ENCODE measurements around the gene TECTB. TPM values are rescaled to one million over a fixed set of nuclear protein-coding genes. Genes with fewer than 3 reads are reported as not detected.

The TECTB gene
- total and polyA plus RNA-seq, 4 donors, result not detected

DNA sequence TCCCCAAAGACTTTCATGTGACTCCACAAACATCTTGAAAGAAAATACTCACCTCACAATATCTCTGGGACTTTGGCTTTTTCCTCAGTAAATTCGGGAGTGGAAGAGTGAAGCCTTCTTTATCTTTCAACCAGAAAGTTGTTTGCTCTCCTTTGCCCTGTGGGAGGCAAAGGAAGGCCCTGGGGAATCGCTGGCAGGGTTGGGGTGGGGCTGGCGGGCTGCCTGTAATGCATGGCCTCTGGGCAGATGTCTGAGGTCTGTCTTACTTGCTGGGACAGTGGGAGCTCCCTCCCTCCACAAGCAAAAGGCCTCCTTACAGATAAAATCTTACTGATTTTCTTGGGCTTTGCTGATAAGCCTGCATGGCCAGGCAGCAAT, 24.9 kb downstream of the TECTB start:
- no peak for TF ChIP-seq CTCF (IDR thresholded peaks at IDR 0.05; ENCODE audit: control extremely low read depth, extremely low read depth)
- Histone ChIP-seq H3K9me3 (ENCODE audit: control insufficient read depth in 4 of 4, insufficient read depth in 3 of 4, low read length in 3 of 4) (no peaks in the 10 kb centered on the region), H3K4me1 (ENCODE audit: control insufficient read depth in 5 of 5, insufficient read depth in 5 of 5, low read length in 5 of 5) (no peaks in the 10 kb centered on the region), H3K27ac (ENCODE audit: low read depth in 1 of 2, low read length in 1 of 2) (no peak overlapping the region), H3K27me3 (ENCODE audit: control insufficient read depth in 3 of 3, insufficient read depth in 3 of 3, low read length in 2 of 3) (no peaks in the 10 kb centered on the region), H3K36me3 (ENCODE audit: control insufficient read depth in 4 of 4, insufficient read depth in 4 of 4, low read length in 4 of 4) (no peaks in the 10 kb centered on the region), H3K9ac (ENCODE audit: insufficient read depth in 1 of 2, low read length in 2 of 2) (no peak overlapping the region), H3K4me3 (no peak overlapping the region)
- DNase-seq (no peak), ATAC-seq (ENCODE audit: insufficient read depth, low FRiP score) (no peak)
- WGBS, 2 donors, result 43 to 44% methylated on average over 3 of the region's 3 CpGs

GRCh38 chr10:112311481-112311880, 28.3 kb downstream of the TECTB start:
- DNase-seq (no peak), ATAC-seq (ENCODE audit: insufficient read depth, low FRiP score) (no peak)
- no peak for TF ChIP-seq CTCF (IDR thresholded peaks at IDR 0.05; ENCODE audit: control extremely low read depth, extremely low read depth)
- Histone ChIP-seq H3K36me3 (ENCODE audit: control insufficient read depth in 4 of 4, insufficient read depth in 4 of 4, low read length in 4 of 4) (no peaks in the 10 kb centered on the region), H3K4me3 (no peak overlapping the region), H3K27me3 (ENCODE audit: control insufficient read depth in 3 of 3, insufficient read depth in 3 of 3, low read length in 2 of 3) (no peaks in the 10 kb centered on the region), H3K4me1 (ENCODE audit: control insufficient read depth in 5 of 5, insufficient read depth in 5 of 5, low read length in 5 of 5) (no peaks in the 10 kb centered on the region), H3K9ac (ENCODE audit: insufficient read depth in 1 of 2, low read length in 2 of 2) (no peak overlapping the region), H3K27ac (ENCODE audit: low read depth in 1 of 2, low read length in 1 of 2) (no peak overlapping the region), H3K9me3 (ENCODE audit: control insufficient read depth in 4 of 4, insufficient read depth in 3 of 4, low read length in 3 of 4) (no peaks in the 10 kb centered on the region)
- 89 to 93% methylated on average over 3 of the region's 3 CpGs for WGBS, 2 donors

GRCh38 chr10:112313234-112313633, 30.0 kb downstream of the TECTB start:
- no peak for TF ChIP-seq CTCF (IDR thresholded peaks at IDR 0.05; ENCODE audit: control extremely low read depth, extremely low read depth)
- no peak for DNase-seq
- no peak for ATAC-seq (ENCODE audit: insufficient read depth, low FRiP score)
- Histone ChIP-seq H3K4me1 (ENCODE audit: control insufficient read depth in 5 of 5, insufficient read depth in 5 of 5, low read length in 5 of 5) (no peaks in the 10 kb centered on the region), H3K27ac (ENCODE audit: low read depth in 1 of 2, low read length in 1 of 2) (no peak overlapping the region), H3K4me3 (no peak overlapping the region), H3K9me3 (ENCODE audit: control insufficient read depth in 4 of 4, insufficient read depth in 3 of 4, low read length in 3 of 4) (no peaks in the 10 kb centered on the region), H3K36me3 (ENCODE audit: control insufficient read depth in 4 of 4, insufficient read depth in 4 of 4, low read length in 4 of 4) (no peaks in the 10 kb centered on the region), H3K9ac (ENCODE audit: insufficient read depth in 1 of 2, low read length in 2 of 2) (no peak overlapping the region), H3K27me3 (ENCODE audit: control insufficient read depth in 3 of 3, insufficient read depth in 3 of 3, low read length in 2 of 3) (no peaks in the 10 kb centered on the region)
- 73 to 76% methylated on average over 3 of the region's 3 CpGs for WGBS, 2 donors

DNA sequence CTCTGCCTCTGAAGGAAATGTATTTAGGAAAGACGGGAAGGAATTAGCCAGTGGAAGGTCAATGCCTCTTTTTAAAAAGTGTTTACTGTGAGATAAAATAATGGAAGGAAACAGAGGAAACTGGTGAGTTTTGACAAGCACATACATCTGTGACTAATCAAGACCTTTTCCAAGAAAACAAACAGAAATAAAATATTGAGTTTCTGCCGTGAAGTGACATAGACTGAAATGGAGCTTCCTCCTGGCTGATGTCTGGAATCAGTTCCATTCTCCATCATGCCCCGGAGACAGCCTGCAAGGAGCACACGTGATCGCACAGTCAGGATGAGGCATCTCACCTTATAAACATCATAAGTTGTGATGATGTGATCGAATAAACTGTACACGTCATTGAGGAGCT, 30.7 kb downstream of the TECTB start:
- no peak for TF ChIP-seq CTCF (IDR thresholded peaks at IDR 0.05; ENCODE audit: control extremely low read depth, extremely low read depth)
- Histone ChIP-seq H3K4me3 (no peak overlapping the region), H3K9me3 (ENCODE audit: control insufficient read depth in 4 of 4, insufficient read depth in 3 of 4, low read length in 3 of 4) (no peaks in the 10 kb centered on the region), H3K9ac (ENCODE audit: insufficient read depth in 1 of 2, low read length in 2 of 2) (no peak overlapping the region), H3K27me3 (ENCODE audit: control insufficient read depth in 3 of 3, insufficient read depth in 3 of 3, low read length in 2 of 3) (no peaks in the 10 kb centered on the region), H3K36me3 (ENCODE audit: control insufficient read depth in 4 of 4, insufficient read depth in 4 of 4, low read length in 4 of 4) (no peaks in the 10 kb centered on the region), H3K27ac (ENCODE audit: low read depth in 1 of 2, low read length in 1 of 2) (no peak overlapping the region), H3K4me1 (ENCODE audit: control insufficient read depth in 5 of 5, insufficient read depth in 5 of 5, low read length in 5 of 5) (no peaks in the 10 kb centered on the region)
- ATAC-seq (ENCODE audit: insufficient read depth, low FRiP score) (no peak), DNase-seq (no peak)
- WGBS, 2 donors, result 54 to 63% methylated on average over 7 of the region's 7 CpGs
